Stimulated activated naive B cell treated with anti-CD40 and anti-IgM and Interleukin-4, amounts not matched to agents 10 μg/mL and 1 μg/mL and 100 μg/mL, for 72 hours (primary cell): ENCODE data around the gene PLD4.

Source experiments
- ATAC-seq, 2 donors: fragments of 150-1000 bp; cut with Tn5 transposase; replicated peaks; 2 replicates each; pipeline ENCODE4 v1.10.0; 2021; ENCODE audit warnings: moderate library complexity in 1 of 2
- DNase-seq: peaks from one replicate; pipeline ENCODE4 v3.0.0; 2021
- H3K27ac Mint-ChIP-seq: one replicate; pipeline ENCODE4 v1.8.0; 2022; ENCODE audit warnings: mild to moderate bottlenecking, mixed read lengths
- H3K27me3 Mint-ChIP-seq, 2 donors: one replicate each; pipeline ENCODE4 v1.8.0; 2022; ENCODE audit warnings: mixed read lengths in 2 of 2
- H3K36me3 Mint-ChIP-seq, 2 donors: one replicate each; pipeline ENCODE4 v1.8.0; 2022; ENCODE audit warnings: mixed read lengths in 2 of 2, mild to moderate bottlenecking in 1 of 2
- H3K4me1 Mint-ChIP-seq, 2 donors: one replicate each; pipeline ENCODE4 v1.8.0; 2022; ENCODE audit warnings: mixed read lengths in 2 of 2, mild to moderate bottlenecking in 1 of 2
- H3K4me3 Mint-ChIP-seq, 2 donors: one replicate each; pipeline ENCODE4 v1.8.0; 2022; ENCODE audit warnings: mild to moderate bottlenecking in 2 of 2, mixed read lengths in 2 of 2, moderate library complexity in 1 of 2
- H3K9me3 Mint-ChIP-seq, 2 donors: one replicate each; pipeline ENCODE4 v1.8.0; 2022; ENCODE audit warnings: mixed read lengths in 2 of 2, mild to moderate bottlenecking in 1 of 2

Gene PLD4

GRCh38 chr14:104933746-104934733, 9.4 kb downstream of the PLD4 start:
- ATAC-seq (no peak), DNase-seq (no peak)
- Mint-ChIP-seq H3K36me3 (peaks cover 10 to 16% of the 10 kb centered on the region in 2 donors), H3K27ac (peak overlapping the region; percentile 69), H3K9me3 (no peaks in the 10 kb centered on the region), H3K4me3 (peak overlapping the region; percentile 55 to 57), H3K27me3 (no peaks in the 10 kb centered on the region), H3K4me1 (peaks cover 12 to 29% of the 10 kb centered on the region in 2 donors)

GRCh38 chr14:104935026-104935650, 10.5 kb downstream of the PLD4 start:
- no peak overlapping the region for H3K27ac Mint-ChIP-seq
- no peak for ATAC-seq
- no peak for DNase-seq
- no peaks in the 10 kb centered on the region for H3K27me3 Mint-ChIP-seq
- no peaks in the 10 kb centered on the region for H3K9me3 Mint-ChIP-seq
- no peak overlapping the region for H3K4me3 Mint-ChIP-seq
- H3K36me3 Mint-ChIP-seq: peaks cover 7 to 9% of the 10 kb centered on the region in 2 donors
- H3K4me1 Mint-ChIP-seq: peaks cover 11 to 29% of the 10 kb centered on the region in 2 donors

- Mint-ChIP-seq H3K27me3 (no peaks in the 10 kb centered on the region), H3K36me3 (peaks cover 3 to 6% of the 10 kb centered on the region in 2 donors), H3K9me3 (no peaks in the 10 kb centered on the region), H3K4me1 (peaks cover 11 to 24% of the 10 kb centered on the region in 2 donors), H3K27ac (no peak overlapping the region), H3K4me3 (no peak overlapping the region)
- no peak for ATAC-seq
- no peak for DNase-seq
Observed at GRCh38 chr14:104935955-104936354, 11.3 kb downstream of the PLD4 start.

GRCh38 chr14:104936361-104937155, 11.9 kb downstream of the PLD4 start:
- H3K27me3 Mint-ChIP-seq: no peaks in the 10 kb centered on the region
- H3K4me1 Mint-ChIP-seq: peaks cover 10 to 18% of the 10 kb centered on the region in 2 donors
- no peak for ATAC-seq
- H3K27ac Mint-ChIP-seq: no peak overlapping the region
- DNase-seq: no peak
- peaks cover 0 to 4% of the 10 kb centered on the region in 2 donors for H3K36me3 Mint-ChIP-seq
- no peak overlapping the region for H3K4me3 Mint-ChIP-seq
- H3K9me3 Mint-ChIP-seq: no peaks in the 10 kb centered on the region

- H3K27me3 Mint-ChIP-seq: no peaks in the 10 kb centered on the region
- H3K27ac Mint-ChIP-seq: no peak overlapping the region
- H3K4me1 Mint-ChIP-seq: peaks cover 10 to 18% of the 10 kb centered on the region in 2 donors
- no peak overlapping the region for H3K4me3 Mint-ChIP-seq
- DNase-seq (no peak), ATAC-seq (no peak)
- H3K36me3 Mint-ChIP-seq: peaks cover 0 to 4% of the 10 kb centered on the region in 2 donors
- no peaks in the 10 kb centered on the region for H3K9me3 Mint-ChIP-seq
Observed at GRCh38 chr14:104937161-104937560, 12.5 kb downstream of the PLD4 start.

GRCh38 chr14:104937694-104938365, 13.2 kb downstream of the PLD4 start:
- H3K27me3 Mint-ChIP-seq: no peaks in the 10 kb centered on the region
- ATAC-seq: no peak
- DNase-seq: no peak
- H3K4me1 Mint-ChIP-seq: peaks cover 10 to 17% of the 10 kb centered on the region in 2 donors
- no peaks in the 10 kb centered on the region for H3K9me3 Mint-ChIP-seq
- no peak overlapping the region for H3K4me3 Mint-ChIP-seq
- peaks cover 0 to 4% of the 10 kb centered on the region in 2 donors for H3K36me3 Mint-ChIP-seq
- no peak overlapping the region for H3K27ac Mint-ChIP-seq

DNA sequence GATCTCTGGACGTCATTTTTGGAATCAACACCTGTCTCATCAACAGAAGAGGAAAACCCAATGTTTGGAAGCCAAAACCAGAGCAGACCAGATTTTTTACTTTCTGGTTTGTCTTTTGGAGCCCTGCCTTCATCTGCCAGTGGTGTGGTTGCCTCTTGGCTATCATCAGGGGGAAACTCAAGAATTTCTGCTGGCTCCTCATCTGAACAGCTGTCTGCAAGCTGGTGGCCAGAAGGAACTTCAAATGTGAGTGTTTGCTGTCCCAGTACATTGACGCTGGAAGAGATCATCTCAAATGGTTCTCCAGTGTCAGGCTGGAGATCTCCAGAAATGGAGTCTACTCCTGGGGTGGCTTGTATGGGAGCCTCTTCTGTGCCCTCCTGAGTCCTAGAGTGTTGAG, 13.8 kb downstream of the PLD4 start:
- Mint-ChIP-seq H3K27ac (no peak overlapping the region), H3K4me1 (peaks cover 8 to 12% of the 10 kb centered on the region in 2 donors), H3K36me3 (no peaks in the 10 kb centered on the region), H3K9me3 (no peaks in the 10 kb centered on the region), H3K4me3 (no peak overlapping the region), H3K27me3 (no peaks in the 10 kb centered on the region)
- ATAC-seq (no peak), DNase-seq (no peak)

DNA sequence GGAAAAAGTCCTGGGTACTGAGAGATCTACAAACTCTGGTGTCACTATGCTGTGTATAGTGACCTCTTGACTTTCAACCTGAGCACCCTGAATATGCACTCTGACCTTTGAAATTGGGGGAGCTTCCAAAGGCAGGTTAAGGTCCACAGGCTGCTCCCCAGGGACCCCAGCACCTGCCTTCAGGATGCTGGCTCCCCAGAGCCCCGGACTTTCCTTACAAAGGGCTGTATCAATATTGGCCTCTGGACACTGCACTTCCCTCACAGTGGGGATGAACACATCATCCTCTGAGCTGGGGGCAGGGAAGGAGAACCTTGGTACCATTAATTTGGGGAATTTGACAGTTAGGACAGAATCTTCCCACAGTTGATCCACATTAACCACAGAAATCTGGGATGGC, 14.3 kb downstream of the PLD4 start:
- DNase-seq (no peak), ATAC-seq (no peak)
- H3K27ac Mint-ChIP-seq: no peak overlapping the region
- H3K4me3 Mint-ChIP-seq: no peak overlapping the region
- no peaks in the 10 kb centered on the region for H3K9me3 Mint-ChIP-seq
- H3K4me1 Mint-ChIP-seq: peaks cover 8 to 12% of the 10 kb centered on the region in 2 donors
- no peaks in the 10 kb centered on the region for H3K36me3 Mint-ChIP-seq
- no peaks in the 10 kb centered on the region for H3K27me3 Mint-ChIP-seq

DNA sequence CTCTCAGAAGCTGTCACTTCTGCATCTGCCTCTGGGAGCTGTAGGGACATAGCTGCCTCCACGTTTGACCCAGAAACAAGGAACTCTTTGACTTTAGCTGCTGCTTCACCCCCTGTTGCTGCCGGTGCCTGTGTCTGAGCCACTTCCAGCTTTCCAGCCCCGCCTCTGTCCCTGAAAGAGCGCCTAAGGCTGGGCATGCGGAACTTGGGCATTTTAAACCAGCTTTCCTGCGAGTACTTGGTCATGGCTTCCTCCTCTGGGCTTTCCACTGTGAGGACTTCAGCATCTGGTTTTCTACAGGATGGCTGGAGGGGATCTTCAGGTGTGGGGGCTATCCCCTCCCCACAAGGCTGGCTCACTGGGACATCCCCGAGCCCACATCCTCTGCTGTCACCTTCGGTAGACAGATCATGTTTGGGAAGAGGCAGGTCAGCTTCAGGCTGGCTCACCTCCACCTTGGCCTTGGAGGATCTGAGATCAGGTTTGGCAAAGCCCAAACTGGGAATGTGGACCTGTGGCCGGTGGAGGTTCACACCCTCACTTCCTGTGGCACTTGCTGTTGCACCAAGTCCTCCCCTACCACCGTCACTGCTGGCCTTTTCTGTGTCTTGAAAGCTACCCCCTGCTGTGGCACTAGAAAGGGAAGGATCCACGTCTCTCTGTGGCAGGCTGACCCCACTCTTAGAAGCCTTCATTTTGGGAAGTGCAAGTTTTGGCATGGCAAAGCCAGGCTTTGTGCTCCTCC, 15.2 kb downstream of the PLD4 start:
- ATAC-seq: no peak
- DNase-seq: no peak
- Mint-ChIP-seq H3K4me1 (peaks cover 4 to 5% of the 10 kb centered on the region in 2 donors), H3K9me3 (no peaks in the 10 kb centered on the region), H3K27me3 (no peaks in the 10 kb centered on the region), H3K27ac (no peak overlapping the region), H3K4me3 (no peak overlapping the region), H3K36me3 (no peaks in the 10 kb centered on the region)

GRCh38 chr14:104940526-104941150, 16.0 kb downstream of the PLD4 start:
- no peaks in the 10 kb centered on the region for H3K36me3 Mint-ChIP-seq
- no peak overlapping the region for H3K4me3 Mint-ChIP-seq
- DNase-seq (no peak), ATAC-seq (no peak)
- H3K4me1 Mint-ChIP-seq: peaks cover 0 to 4% of the 10 kb centered on the region in 2 donors
- no peak overlapping the region for H3K27ac Mint-ChIP-seq
- no peaks in the 10 kb centered on the region for H3K27me3 Mint-ChIP-seq
- H3K9me3 Mint-ChIP-seq: no peaks in the 10 kb centered on the region

DNA sequence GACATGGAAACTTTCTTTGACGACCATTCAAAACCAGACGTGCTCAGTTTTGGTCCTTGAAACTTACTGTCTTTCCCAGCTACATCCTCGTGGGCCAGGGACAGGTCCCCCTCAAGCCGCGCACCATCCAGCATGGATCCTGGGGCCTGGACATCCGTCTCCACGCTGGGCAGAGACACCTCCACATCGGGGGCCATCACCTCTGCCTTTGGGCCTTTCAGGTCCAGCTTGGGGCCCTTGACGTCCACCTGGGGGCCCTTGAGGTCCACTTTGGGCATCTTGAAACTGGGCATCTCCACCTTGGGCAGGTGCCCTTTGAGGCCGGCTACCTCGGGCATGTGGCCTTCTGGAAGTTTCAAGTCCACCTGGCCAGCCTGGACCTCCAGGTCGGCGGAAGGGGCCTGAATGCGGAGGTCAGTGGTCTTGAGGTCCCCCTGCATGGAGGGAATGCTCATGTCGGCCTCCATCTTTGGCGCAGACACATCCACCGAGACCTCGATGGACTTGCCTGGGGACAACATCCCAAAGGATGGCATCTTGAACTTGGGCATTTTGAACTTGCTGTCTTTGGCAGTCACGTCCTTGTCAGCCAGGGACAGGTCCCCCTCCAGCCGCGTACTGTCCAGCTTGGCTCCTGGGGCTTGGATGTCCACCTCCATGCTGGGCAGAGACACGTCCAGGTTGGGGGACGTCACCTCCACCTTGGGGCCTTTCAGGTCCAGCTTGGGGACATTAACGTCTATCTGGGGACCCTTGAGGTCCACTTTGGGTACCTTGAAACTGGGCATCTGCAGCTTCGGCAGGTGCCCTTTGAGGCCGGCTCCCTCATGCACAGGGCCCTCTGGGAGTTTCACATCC, 17.1 kb downstream of the PLD4 start:
- H3K27me3 Mint-ChIP-seq: no peaks in the 10 kb centered on the region
- no peak overlapping the region for H3K4me3 Mint-ChIP-seq
- no peak overlapping the region for H3K27ac Mint-ChIP-seq
- DNase-seq (no peak), ATAC-seq (no peak)
- no peaks in the 10 kb centered on the region for H3K9me3 Mint-ChIP-seq
- H3K36me3 Mint-ChIP-seq: peaks cover 0 to 1% of the 10 kb centered on the region in 2 donors
- peaks cover 0 to 4% of the 10 kb centered on the region in 2 donors for H3K4me1 Mint-ChIP-seq

GRCh38 chr14:104942586-104942985, 17.9 kb downstream of the PLD4 start:
- no peak overlapping the region for H3K27ac Mint-ChIP-seq
- no peak for DNase-seq
- H3K4me1 Mint-ChIP-seq: no peaks in the 10 kb centered on the region
- H3K4me3 Mint-ChIP-seq: no peak overlapping the region
- peaks cover 0 to 1% of the 10 kb centered on the region in 2 donors for H3K36me3 Mint-ChIP-seq
- no peaks in the 10 kb centered on the region for H3K27me3 Mint-ChIP-seq
- ATAC-seq: no peak
- no peaks in the 10 kb centered on the region for H3K9me3 Mint-ChIP-seq
